ENCODE data around the gene DIAPH2. TPM values are rescaled to one million over a fixed set of nuclear protein-coding genes. Genes with fewer than 3 reads are reported as not detected.

The DIAPH2 gene
- total RNA-seq, 1 donor from 2014 or later = 12.9 TPM

GRCh38 chrX:97636473-97637140, 952.0 kb downstream of the DIAPH2 start:
- intact Hi-C loops (cut with micrococcal nuclease) = no loop called here

DNA sequence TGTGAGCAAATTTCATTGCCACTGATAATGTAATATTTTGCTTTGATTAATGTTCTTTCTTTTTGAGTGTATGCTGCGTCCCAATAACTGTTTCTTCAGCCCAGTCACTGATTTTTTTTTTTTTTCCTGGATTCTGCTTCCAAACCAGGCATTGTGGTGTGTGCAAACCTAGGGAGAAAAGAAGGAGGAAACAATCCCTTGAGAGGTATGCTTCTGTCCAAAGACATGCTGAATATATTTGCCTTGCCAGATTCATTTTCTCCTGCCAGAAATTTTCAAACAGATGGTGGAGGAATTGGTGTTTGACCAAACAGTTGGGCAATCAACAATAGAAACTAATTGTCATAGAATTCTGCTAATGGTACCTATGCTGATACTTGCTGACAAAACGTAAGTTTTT, 952.6 kb downstream of the DIAPH2 start:
- intact Hi-C loops (cut with micrococcal nuclease) = no loop called here

- intact Hi-C loops (cut with micrococcal nuclease) = no loop called here
These were observed 954.0 kb downstream of the DIAPH2 start for GRCh38 chrX:97638621-97639020.

DNA sequence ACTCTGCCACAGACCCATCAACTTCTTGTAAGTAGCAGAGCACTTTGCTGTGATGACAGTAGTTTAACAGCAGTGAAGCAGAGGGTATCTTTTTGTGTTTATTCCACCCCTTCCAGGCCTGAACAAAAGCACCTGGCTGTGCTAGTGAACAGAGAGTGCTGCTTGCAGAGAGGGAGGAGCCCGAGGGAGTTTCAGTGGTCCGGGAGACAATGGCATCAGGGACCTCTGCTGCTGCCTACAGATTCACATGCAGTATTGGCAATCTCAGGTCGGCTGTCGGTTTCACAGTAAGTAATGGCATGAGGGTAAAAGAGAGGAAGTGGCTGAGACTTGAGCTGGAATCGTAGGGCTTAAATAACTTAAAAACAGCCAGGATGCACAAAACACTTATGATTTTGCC, 954.9 kb downstream of the DIAPH2 start:
- intact Hi-C loops (cut with micrococcal nuclease) = no loop called here

Other genes starting within 250 kb of the DIAPH2 start
- gene RPA4, start 199.1 kb downstream of the DIAPH2 start, total RNA-seq = 0.43 and 0.52 TPM in 2 replicates

Data from T-helper 2 cell treated with Interferon-gamma antibody and Interleukin-4, amounts not matched to agents 100 ng/mL and 5 ng/mL, for 36 hours (primary cell).